HCT116 (cell line): Measurements from ENCODE around the gene HIF1A. TPM values are rescaled to one million over a fixed set of nuclear protein-coding genes. Genes with fewer than 3 reads are reported as not detected.

ENCODE experiments used
- ATAC-seq: fragments of 200-7000 bp; cut with Tn5 transposase; 2 replicates; pipeline ENCODE4 v1.9.1; 2020; ENCODE audit warnings: mild to moderate bottlenecking, moderate library complexity
- BruUV-seq: library from RNA; stranded (reverse); fragments of 400-500 nt; replicated peaks from 2 replicates; lab custom pipeline; 2021; lab: Mats Ljungman, UMichigan
- CTCF ChIA-PET: fragments of 300-600 bp; sonication (Branson Sonifier 250); formaldehyde crosslinking; loops from one replicate; lab custom pipeline; 2021; ENCODE audit warnings: antibody characterized with exemption; lab: Charles Lee
- POLR2A ChIA-PET: fragments of 300-600, 350-600 bp; sonication (Branson Sonifier 250); formaldehyde crosslinking; loops from one replicate; lab custom pipeline; 2021; ENCODE audit warnings: antibody characterized with exemption; lab: Charles Lee
- RAD21 ChIA-PET, 2 experiments: fragments of 300-600 bp; sonication (Branson Sonifier 250); formaldehyde crosslinking; loops; one replicate each; lab custom pipeline; 2023; ENCODE audit warnings: low total read pairs in 2 of 2; ENCODE audit not compliant: uncharacterized antibody in 2 of 2, unreplicated experiment in 2 of 2, low non-redundant PET in 1 of 2; lab: Charles Lee
- DNase-seq: peaks from one replicate; pipeline ENCODE4 v3.0.0-alpha.2; 2010; ENCODE audit warnings: low read depth, low spot score
- H2AFZ ChIP-seq: fragments of 200-600 bp; shearing (Covaris generic), sonication (generic); 2 replicates; pipeline ENCODE4 v1.6.1; 2017; ENCODE audit warnings: low read depth, mixed run types, mixed read lengths, antibody characterized with exemption, low read length; ENCODE audit not compliant: poor library complexity, severe bottlenecking
- H3K27ac ChIP-seq: 2 replicates; pipeline ENCODE4 v1.5.1; 2012; ENCODE audit warnings: low read depth, low read length
- H3K27me3 ChIP-seq: fragments of 200-600 bp; sonication (generic); 2 replicates; pipeline ENCODE4 v1.6.1; 2016; ENCODE audit warnings: mixed run types, low read length, mixed read lengths; ENCODE audit not compliant: insufficient read depth
- H3K36me3 ChIP-seq, 2 experiments: fragments of 200-500 bp in 1 of 2; fragments of 200-600 bp in 1 of 2; sonication (Bioruptor generic) in 1 of 2; sonication (generic) in 1 of 2; 2 replicates each; pipeline versions ENCODE4 v1.5.1 to v1.6.1; 2014 to 2016; ENCODE audit warnings: low read length in 2 of 2, inconsistent platforms in 1 of 2, mixed read lengths in 1 of 2, mixed run types in 1 of 2; ENCODE audit not compliant: insufficient read depth in 2 of 2, control insufficient read depth in 1 of 2
- H3K4me1 ChIP-seq, 2 experiments: fragments of 200-600 bp in 1 of 2; sonication (generic) in 1 of 2; 2 replicates each; pipeline versions ENCODE4 v1.5.1 to v1.6.1; 2012 to 2017; ENCODE audit warnings: low read length in 2 of 2, inconsistent platforms in 1 of 2, mild to moderate bottlenecking in 1 of 2, mixed read lengths in 1 of 2, mixed run types in 1 of 2, moderate library complexity in 1 of 2; ENCODE audit not compliant: insufficient read depth in 2 of 2, control insufficient read depth in 1 of 2
- H3K4me2 ChIP-seq: fragments of 200-600 bp; sonication (generic); 2 replicates; pipeline ENCODE4 v1.6.1; 2017; ENCODE audit warnings: mixed run types, low read length, mixed read lengths
- H3K4me3 ChIP-seq, 2 experiments: fragments of 200-600 bp in 1 of 2; sonication (generic) in 1 of 2; replicated peaks in 1 of 2; 2 replicates each; pipeline ENCODE4 v1.5.1; 2011 to 2016; ENCODE audit warnings: low read length in 2 of 2, control low read depth in 1 of 2, low read depth in 1 of 2, mild to moderate bottlenecking in 1 of 2, mixed read lengths in 1 of 2, mixed run types in 1 of 2
- H3K79me2 ChIP-seq: fragments of 200-600 bp; sonication (generic); 2 replicates; pipeline ENCODE4 v1.6.1; 2017; ENCODE audit warnings: mild to moderate bottlenecking, mixed run types, low read length, moderate library complexity, mixed read lengths; ENCODE audit not compliant: insufficient read depth
- H3K9ac ChIP-seq: fragments of 200-600 bp; sonication (generic); 2 replicates; pipeline ENCODE4 v1.6.1; 2016; ENCODE audit warnings: low read length, mixed read lengths
- H3K9me2 ChIP-seq: fragments of 200-600 bp; sonication (generic), shearing (Covaris generic); 2 replicates; pipeline ENCODE4 v1.6.1; 2017; ENCODE audit warnings: mixed run types, mild to moderate bottlenecking, moderate library complexity; ENCODE audit not compliant: insufficient read depth
- H3K9me3 ChIP-seq, 2 experiments: fragments of 200-500 bp in 1 of 2; fragments of 200-600 bp in 1 of 2; sonication (Bioruptor generic) in 1 of 2; sonication (generic) in 1 of 2; 2 replicates each; pipeline ENCODE4 v1.6.1; 2014 to 2017; ENCODE audit warnings: low read length in 2 of 2, mixed read lengths in 2 of 2, inconsistent platforms in 1 of 2, low read depth in 1 of 2, mild to moderate bottlenecking in 1 of 2, mixed run types in 1 of 2, moderate library complexity in 1 of 2; ENCODE audit not compliant: control insufficient read depth in 1 of 2, insufficient read depth in 1 of 2
- H4K20me1 ChIP-seq: fragments of 200-600 bp; sonication (generic), shearing (Covaris generic); 2 replicates; pipeline ENCODE4 v1.6.1; 2017; ENCODE audit warnings: mixed run types, mild to moderate bottlenecking, moderate library complexity; ENCODE audit not compliant: insufficient read depth
- CEBPB ChIP-seq: IDR thresholded peaks from 2 replicates; pipeline ENCODE4 v1.6.1; 2012; ENCODE audit warnings: low read depth
- EGR1 ChIP-seq: IDR thresholded peaks from 2 replicates; pipeline ENCODE4 v1.6.1; 2012; ENCODE audit warnings: low read depth
- ELF1 ChIP-seq: IDR thresholded peaks from 2 replicates; pipeline ENCODE4 v1.6.1; 2012; ENCODE audit warnings: low read depth, borderline replicate concordance
- JUND ChIP-seq: IDR thresholded peaks from 2 replicates; pipeline ENCODE4 v1.6.1; 2012
- MAX ChIP-seq: IDR thresholded peaks from 2 replicates; pipeline ENCODE4 v1.6.1; 2012
- RAD21 ChIP-seq: IDR thresholded peaks from 2 replicates; pipeline ENCODE4 v1.6.1; 2012; ENCODE audit warnings: low read depth, mild to moderate bottlenecking
- SRF ChIP-seq: IDR thresholded peaks from 2 replicates; pipeline ENCODE4 v1.6.1; 2012; ENCODE audit warnings: low read depth
- YY1 ChIP-seq: IDR thresholded peaks from 2 replicates; pipeline ENCODE4 v1.6.1; 2011; ENCODE audit warnings: low read length, low read depth, moderate library complexity, mild to moderate bottlenecking; ENCODE audit not compliant: insufficient replicate concordance; ENCODE audit errors: extremely low read depth
- ZBTB33 ChIP-seq: IDR thresholded peaks from 2 replicates; pipeline ENCODE4 v1.6.1; 2011; ENCODE audit warnings: mild to moderate bottlenecking, low read length, moderate library complexity; ENCODE audit not compliant: insufficient replicate concordance; ENCODE audit errors: extremely low read depth
- ZNF274 ChIP-seq: fragments of 200-500 bp; sonication (Bioruptor generic); IDR thresholded peaks from 2 replicates; pipeline ENCODE4 v1.6.1; 2014; ENCODE audit warnings: mild to moderate bottlenecking, low read depth, low read length, inconsistent platforms
- intact Hi-C: fragments of 100-400 bp; cut with micrococcal nuclease; formaldehyde crosslinking; loops from 2 replicates; pipeline ENCODE4 v1.10.0; 2022
- total RNA-seq: library from RNA; stranded (reverse); gene quantifications from one replicate; pipeline ENCODE4 v1.2.1, GENCODE V29; 2021; ENCODE audit not compliant: unreplicated experiment
- TF ChIP-seq, protein P1 (sequence below): IDR thresholded peaks from 2 replicates; pipeline ENCODE4 v1.6.1; 2012; ENCODE audit warnings: low read depth

Gene HIF1A
- total RNA-seq, 1 experiment from 2014 or later: 113 TPM

GRCh38 chr14:61716956-61717355 is 21.6 kb downstream of the HIF1A start:
- BruUV-seq: no TSS peak
- ATAC-seq (no peak), DNase-seq (no peak)
- RAD21 ChIA-PET: no interaction called here
- H3K9me2 ChIP-seq: no peaks in the 10 kb centered on the region
- peaks cover 8 to 37% of the 10 kb centered on the region in 2 experiments for H3K4me1 ChIP-seq
- H3K36me3 ChIP-seq: peaks cover under 1 to 2% of the 10 kb centered on the region in 2 experiments; a peak in 1 of 4 replicates
- no peak for TF ChIP-seq RAD21
- no peak for TF ChIP-seq CEBPB
- TF ChIP-seq ELF1: no peak
- TF ChIP-seq YY1: no peak
- no peak for TF ChIP-seq JUND
- TF ChIP-seq ZNF274: no peak
- TF ChIP-seq, protein P1, sequence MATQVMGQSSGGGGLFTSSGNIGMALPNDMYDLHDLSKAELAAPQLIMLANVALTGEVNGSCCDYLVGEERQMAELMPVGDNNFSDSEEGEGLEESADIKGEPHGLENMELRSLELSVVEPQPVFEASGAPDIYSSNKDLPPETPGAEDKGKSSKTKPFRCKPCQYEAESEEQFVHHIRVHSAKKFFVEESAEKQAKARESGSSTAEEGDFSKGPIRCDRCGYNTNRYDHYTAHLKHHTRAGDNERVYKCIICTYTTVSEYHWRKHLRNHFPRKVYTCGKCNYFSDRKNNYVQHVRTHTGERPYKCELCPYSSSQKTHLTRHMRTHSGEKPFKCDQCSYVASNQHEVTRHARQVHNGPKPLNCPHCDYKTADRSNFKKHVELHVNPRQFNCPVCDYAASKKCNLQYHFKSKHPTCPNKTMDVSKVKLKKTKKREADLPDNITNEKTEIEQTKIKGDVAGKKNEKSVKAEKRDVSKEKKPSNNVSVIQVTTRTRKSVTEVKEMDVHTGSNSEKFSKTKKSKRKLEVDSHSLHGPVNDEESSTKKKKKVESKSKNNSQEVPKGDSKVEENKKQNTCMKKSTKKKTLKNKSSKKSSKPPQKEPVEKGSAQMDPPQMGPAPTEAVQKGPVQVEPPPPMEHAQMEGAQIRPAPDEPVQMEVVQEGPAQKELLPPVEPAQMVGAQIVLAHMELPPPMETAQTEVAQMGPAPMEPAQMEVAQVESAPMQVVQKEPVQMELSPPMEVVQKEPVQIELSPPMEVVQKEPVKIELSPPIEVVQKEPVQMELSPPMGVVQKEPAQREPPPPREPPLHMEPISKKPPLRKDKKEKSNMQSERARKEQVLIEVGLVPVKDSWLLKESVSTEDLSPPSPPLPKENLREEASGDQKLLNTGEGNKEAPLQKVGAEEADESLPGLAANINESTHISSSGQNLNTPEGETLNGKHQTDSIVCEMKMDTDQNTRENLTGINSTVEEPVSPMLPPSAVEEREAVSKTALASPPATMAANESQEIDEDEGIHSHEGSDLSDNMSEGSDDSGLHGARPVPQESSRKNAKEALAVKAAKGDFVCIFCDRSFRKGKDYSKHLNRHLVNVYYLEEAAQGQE: no peak
- TF ChIP-seq MAX: no peak
- TF ChIP-seq EGR1: no peak
- no peak for TF ChIP-seq ZBTB33
- TF ChIP-seq SRF: no peak
- CTCF ChIA-PET: no interaction called here
- POLR2A ChIA-PET: interaction anchor here (0.9 kb wide), 1 partner anchor 154 kb away, joined by 4 read pairs; no protein-coding TSS in a partner anchor
- peaks cover 11% of the 10 kb centered on the region; the same call in 1 of the 2 replicates for H4K20me1 ChIP-seq
- H3K4me2 ChIP-seq: no peak overlapping the region
- peaks cover 99% of the 10 kb centered on the region for H3K79me2 ChIP-seq
- no peak overlapping the region for H2AFZ ChIP-seq
- no peak overlapping the region for H3K4me3 ChIP-seq
- H3K27me3 ChIP-seq: no peaks in the 10 kb centered on the region
- no peak overlapping the region for H3K27ac ChIP-seq
- no peaks in the 10 kb centered on the region for H3K9me3 ChIP-seq
- no peak overlapping the region for H3K9ac ChIP-seq
- intact Hi-C loops: no loop called here
